Motor neuron (in vitro differentiated cells): Measurements from ENCODE around the gene TBCD. TPM values are rescaled to one million over a fixed set of nuclear protein-coding genes. Genes with fewer than 3 reads are reported as not detected.

Experiments used
- ATAC-seq, 8 experiments: fragments of 200-7000 bp; cut with Tn5 transposase; replicated peaks in 6 of 8; 2 replicates each; pipeline ENCODE4 v1.8.0; 2021; ENCODE audit warnings: mild to moderate bottlenecking in 8 of 8, moderate library complexity in 8 of 8
- H3K27ac ChIP-seq, 2 donors: fragments of 250-450 bp; sonication (Bioruptor Pico); 2 replicates each; pipeline ENCODE4 v1.9.0; 2021; ENCODE audit warnings: antibody characterized with exemption in 2 of 2, mild to moderate bottlenecking in 2 of 2, moderate library complexity in 1 of 2
- H3K4me1 ChIP-seq, 2 donors: fragments of 250-450 bp; sonication (Bioruptor Pico); replicated peaks in 1 of 2; 2 replicates each; pipeline ENCODE4 v1.6.1; 2021; ENCODE audit warnings: antibody characterized with exemption in 2 of 2, mild to moderate bottlenecking in 2 of 2, moderate library complexity in 1 of 2
- H3K4me3 ChIP-seq, 5 donors: fragments of 250-450 bp; sonication (Bioruptor Pico); 2 replicates each; pipeline ENCODE4 v1.9.0; 2021; ENCODE audit warnings: antibody characterized with exemption in 5 of 5, mild to moderate bottlenecking in 5 of 5, moderate library complexity in 4 of 5
- WGBS, 10 experiments: fragments of 450-650 bp; shearing (Covaris generic); methylation state at CpG; one replicate each; pipeline ENCODE4 v1.0.0; 2022; 5-methylcytosine and 5-hydroxymethylcytosine counted together
- in situ Hi-C, 9 experiments: fragments of 400-800 bp; cut with MboI; loops; one replicate each; pipeline ENCODE4 v1.15.0; 2021; ENCODE audit warnings: low sequenced_read_pairs in 9 of 9, low pct_unique_long_range_greater_than_20kb in 2 of 9; ENCODE audit not compliant: unreplicated experiment in 9 of 9
- total RNA-seq, 8 experiments: library from RNA; unstranded; fragments of 300-600 nt; gene quantifications; 2 replicates each; pipeline versions ENCODE4 v1.2.3 to v1.2.4, GENCODE V29; 2022

Gene TBCD
- total RNA-seq, 8 experiments from 2014 or later = 27.2 to 94.3 (median 47.2) TPM

GRCh38 chr17:82866590-82867191 is 114.8 kb downstream of the TBCD start:
- H3K4me1 ChIP-seq = peaks cover 33 to 40% of the 10 kb centered on the region in 2 donors
- 58 to 82% methylated on average over 2 to 4 of the region's 11 CpGs; no CpG with 5 or more reads in 8 of the 10 experiments for WGBS, 10 experiments
- ATAC-seq = peak; percentile 22 to 80 (median 71)
- H3K4me3 ChIP-seq = no peak overlapping the region
- H3K27ac ChIP-seq = peak overlapping the region; percentile 17 to 71
- in situ Hi-C loops = no loop called here

GRCh38 chr17:82867763-82868325 is 116.0 kb downstream of the TBCD start:
- Histone ChIP-seq H3K4me1 (peaks cover 30 to 40% of the 10 kb centered on the region in 2 donors), H3K27ac (peak overlapping the region in 1 of 2 donors; percentile 71), H3K4me3 (no peak overlapping the region)
- ATAC-seq = no peak
- in situ Hi-C loops = no loop called here
- 78 to 97% (median 87%) methylated on average over 3 to 7 of the region's 18 CpGs; no CpG with 5 or more reads in 7 of the 10 experiments for WGBS, 10 experiments

GRCh38 chr17:82868715-82869131 is 116.9 kb downstream of the TBCD start:
- peaks cover 28 to 36% of the 10 kb centered on the region in 2 donors for H3K4me1 ChIP-seq
- no peak overlapping the region for H3K27ac ChIP-seq
- ATAC-seq = peak in 1 of 8 experiments; percentile 33
- H3K4me3 ChIP-seq = no peak overlapping the region
- in situ Hi-C loops = no loop called here
- WGBS, 10 experiments = 84 to 95% (median 88%) methylated on average over 3 to 14 of the region's 21 CpGs; no CpG with 5 or more reads in 3 of the 10 experiments

- in situ Hi-C loops = no loop called here
- ATAC-seq = peak in 1 of 8 experiments; percentile 12
Observed at GRCh38 chr17:82869536-82869935, 117.7 kb downstream of the TBCD start.

GRCh38 chr17:82870091-82870491 is 118.2 kb downstream of the TBCD start:
- no peak for ATAC-seq
- H3K4me3 ChIP-seq = no peak overlapping the region
- H3K27ac ChIP-seq = no peak overlapping the region
- peaks cover 20 to 22% of the 10 kb centered on the region in 2 donors for H3K4me1 ChIP-seq
- in situ Hi-C loops = no loop called here
- WGBS, 10 experiments = 84 to 100% (median 99%) methylated on average over 1 to 17 of the region's 35 CpGs; no CpG with 5 or more reads in 7 of the 10 experiments

More at GRCh38 chr17:82869536-82869935, 117.7 kb downstream of the TBCD start:
- 40 to 97% (median 60%) methylated on average over 1 to 5 of the region's 11 CpGs; no CpG with 5 or more reads in 4 of the 10 experiments for WGBS, 10 experiments
- no peak overlapping the region for H3K4me3 ChIP-seq
- H3K27ac ChIP-seq = no peak overlapping the region
- peaks cover 20 to 28% of the 10 kb centered on the region in 2 donors for H3K4me1 ChIP-seq

- Histone ChIP-seq H3K4me3 (no peak overlapping the region), H3K27ac (no peak overlapping the region), H3K4me1 (peaks cover 18% of the 10 kb centered on the region in 2 donors)
- no peak for ATAC-seq
- in situ Hi-C loops = no loop called here
- 80 to 97% (median 92%) methylated on average over 1 to 5 of the region's 14 CpGs; no CpG with 5 or more reads in 6 of the 10 experiments for WGBS, 10 experiments
Observed at GRCh38 chr17:82870541-82870940, 118.7 kb downstream of the TBCD start.

GRCh38 chr17:82871056-82871775 is 119.4 kb downstream of the TBCD start:
- in situ Hi-C loops = no loop called here
- H3K27ac ChIP-seq = no peak overlapping the region
- WGBS, 10 experiments = 72 to 100% (median 97%) methylated on average over 2 to 10 of the region's 31 CpGs; no CpG with 5 or more reads in 3 of the 10 experiments
- ATAC-seq = no peak
- no peak overlapping the region for H3K4me3 ChIP-seq
- peaks cover 12 to 14% of the 10 kb centered on the region in 2 donors for H3K4me1 ChIP-seq

- in situ Hi-C loops = no loop called here
- Histone ChIP-seq H3K4me3 (no peak overlapping the region), H3K4me1 (peaks cover 6% of the 10 kb centered on the region in 2 donors), H3K27ac (no peak overlapping the region)
- 60 to 93% (median 89%) methylated on average over 1 to 12 of the region's 41 CpGs; no CpG with 5 or more reads in 4 of the 10 experiments for WGBS, 10 experiments
- no peak for ATAC-seq
Observed at GRCh38 chr17:82871776-82872561, 120.1 kb downstream of the TBCD start.

- 80 to 100% (median 91%) methylated on average over 1 to 9 of the region's 33 CpGs; no CpG with 5 or more reads in 5 of the 10 experiments for WGBS, 10 experiments
Observed at GRCh38 chr17:82872591-82873520, 121.0 kb downstream of the TBCD start.

GRCh38 chr17:82873521-82873920 is 121.7 kb downstream of the TBCD start:
- peaks cover 0 to 3% of the 10 kb centered on the region in 2 donors for H3K4me1 ChIP-seq
- no peak for ATAC-seq
- in situ Hi-C loops = no loop called here
- H3K4me3 ChIP-seq = no peak overlapping the region
- WGBS, 10 experiments = 80 to 100% (median 90%) methylated on average over 1 to 8 of the region's 19 CpGs; no CpG with 5 or more reads in 5 of the 10 experiments
- H3K27ac ChIP-seq = no peak overlapping the region

More at GRCh38 chr17:82872591-82873520, 121.0 kb downstream of the TBCD start:
- no peak overlapping the region for H3K4me3 ChIP-seq
- H3K27ac ChIP-seq = no peak overlapping the region
- in situ Hi-C loops = no loop called here
- H3K4me1 ChIP-seq = peaks cover 0 to 3% of the 10 kb centered on the region in 2 donors
- no peak for ATAC-seq

- ATAC-seq = no peak
- in situ Hi-C loops = no loop called here
- Histone ChIP-seq H3K4me1 (peaks cover 0 to 3% of the 10 kb centered on the region in 2 donors), H3K4me3 (no peak overlapping the region), H3K27ac (no peak overlapping the region)
- 80 to 100% (median 89%) methylated on average over 2 to 14 of the region's 34 CpGs; no CpG with 5 or more reads in 6 of the 10 experiments for WGBS, 10 experiments
Observed at GRCh38 chr17:82874011-82874835, 122.4 kb downstream of the TBCD start.
